Natural killer cell (primary cell): ENCODE measurements around the gene PTPRN2. TPM values are rescaled to one million over a fixed set of nuclear protein-coding genes. Genes with fewer than 3 reads are reported as not detected.

Experiments
- ATAC-seq, 3 donors: fragments of 150-1000 bp in 2 of 3; fragments of 200-7000 bp in 1 of 3; cut with Tn5 transposase; 1 replicate in 1 of 3; 2 replicates in 2 of 3; pipeline ENCODE4 v1.10.0; 2021; ENCODE audit warnings: mild to moderate bottlenecking in 2 of 3, moderate library complexity in 2 of 3
- DNase-seq, 2 donors: peaks; one replicate each; pipeline versions ENCODE4 v3.0.0 to v3.0.0-alpha.2; 2013 to 2021; ENCODE audit warnings: mixed read lengths in 1 of 2
- H3K27ac ChIP-seq: one replicate; pipeline ENCODE4 v1.5.1; 2013; ENCODE audit warnings: mild to moderate bottlenecking, low read length
- H3K27me3 ChIP-seq: one replicate; pipeline ENCODE4 v1.6.1; 2013; ENCODE audit warnings: low read length; ENCODE audit not compliant: control insufficient read depth, insufficient read depth
- H3K36me3 ChIP-seq: one replicate; pipeline ENCODE4 v1.6.1; 2013; ENCODE audit warnings: low read length; ENCODE audit not compliant: control insufficient read depth, insufficient read depth
- H3K4me1 ChIP-seq: one replicate; pipeline ENCODE4 v1.6.1; 2013; ENCODE audit warnings: low read length; ENCODE audit not compliant: control insufficient read depth, insufficient read depth
- H3K4me3 ChIP-seq: one replicate; pipeline ENCODE4 v1.5.1; 2013; ENCODE audit warnings: low read length
- H3K9me3 ChIP-seq: one replicate; pipeline ENCODE4 v1.6.1; 2013; ENCODE audit warnings: low read length; ENCODE audit not compliant: control insufficient read depth, insufficient read depth
- H3K27ac Mint-ChIP-seq, 2 donors: one replicate each; pipeline ENCODE4 v1.8.0; 2022; ENCODE audit warnings: mild to moderate bottlenecking in 2 of 2, mixed read lengths in 2 of 2, moderate library complexity in 1 of 2
- H3K27me3 Mint-ChIP-seq, 2 donors: one replicate each; pipeline ENCODE4 v1.8.0; 2022; ENCODE audit warnings: low read depth in 2 of 2, mixed read lengths in 2 of 2
- H3K36me3 Mint-ChIP-seq: one replicate; pipeline ENCODE4 v1.8.0; 2022; ENCODE audit warnings: mixed read lengths
- H3K4me1 Mint-ChIP-seq, 2 donors: one replicate each; pipeline ENCODE4 v1.8.0; 2022; ENCODE audit warnings: mixed read lengths in 2 of 2
- H3K4me3 Mint-ChIP-seq: one replicate; pipeline ENCODE4 v1.8.0; 2022; ENCODE audit warnings: mild to moderate bottlenecking, moderate library complexity, mixed read lengths
- H3K9me3 Mint-ChIP-seq, 2 donors: one replicate each; pipeline ENCODE4 v1.8.0; 2022; ENCODE audit warnings: mixed read lengths in 2 of 2
- CTCF ChIP-seq: fragments of 200-600 bp; IDR thresholded peaks from one replicate; pipeline ENCODE4 v1.8.0; 2022; ENCODE audit warnings: antibody characterized with exemption
- WGBS: methylation state at CpG from one replicate; pipeline ENCODE4 v1.1.7; 2013; ENCODE audit warnings: missing lambda C conversion rate; ENCODE audit not compliant: insufficient coverage; 5-methylcytosine and 5-hydroxymethylcytosine counted together
- intact Hi-C: fragments of 100-400 bp; cut with micrococcal nuclease; formaldehyde crosslinking; loops from one replicate; pipeline ENCODE4 v1.14.2; 2022
- total RNA-seq, 4 donors: library from RNA; stranded (reverse); fragments of 120-200 nt in 1 of 4; gene quantifications; one replicate each; pipeline versions ENCODE4 v1.2.3 to v1.2.4, GENCODE V29; 2013 to 2022

Gene PTPRN2
- total RNA-seq, 3 donors from 2014 or later (not counting 1 experiment from before 2014, with no cell fraction given) = 1.3 to 2.5 (median 1.9) TPM

- H3K9me3 ChIP-seq = no peaks in the 10 kb centered on the region
- H3K4me1 ChIP-seq = no peaks in the 10 kb centered on the region
- DNase-seq (no peak), ATAC-seq (no peak)
- H3K4me1 Mint-ChIP-seq = no peaks in the 10 kb centered on the region
- H3K27me3 Mint-ChIP-seq = peaks cover 0 to 2% of the 10 kb centered on the region in 2 donors
- no peak for TF ChIP-seq CTCF
- no peak overlapping the region for H3K27ac Mint-ChIP-seq
- no peak overlapping the region for H3K4me3 Mint-ChIP-seq
- intact Hi-C loops = no loop called here
- 92% methylated on average over 9 of the region's 9 CpGs for WGBS
- no peaks in the 10 kb centered on the region for H3K36me3 ChIP-seq
- no peak overlapping the region for H3K4me3 ChIP-seq
- H3K36me3 Mint-ChIP-seq = no peaks in the 10 kb centered on the region
- peaks cover 0 to 2% of the 10 kb centered on the region in 2 donors for H3K9me3 Mint-ChIP-seq
- no peak overlapping the region for H3K27ac ChIP-seq
- H3K27me3 ChIP-seq = no peaks in the 10 kb centered on the region
These were observed 641.1 kb downstream of the PTPRN2 start for GRCh38 chr7:157946398-157947060.

GRCh38 chr7:157945401-157945800, 642.2 kb downstream of the PTPRN2 start:
- Mint-ChIP-seq H3K4me1 (no peaks in the 10 kb centered on the region), H3K27ac (no peak overlapping the region), H3K27me3 (peaks cover 0 to 2% of the 10 kb centered on the region in 2 donors), H3K36me3 (no peaks in the 10 kb centered on the region), H3K4me3 (no peak overlapping the region), H3K9me3 (peaks cover 0 to 5% of the 10 kb centered on the region in 2 donors)
- no peaks in the 10 kb centered on the region for H3K4me1 ChIP-seq
- H3K27me3 ChIP-seq = no peaks in the 10 kb centered on the region
- ATAC-seq (no peak), DNase-seq (no peak)
- 94% methylated on average over 19 of the region's 19 CpGs for WGBS
- H3K4me3 ChIP-seq = no peak overlapping the region
- no peaks in the 10 kb centered on the region for H3K9me3 ChIP-seq
- no peak for TF ChIP-seq CTCF
- H3K27ac ChIP-seq = no peak overlapping the region
- intact Hi-C loops = no loop called here
- no peaks in the 10 kb centered on the region for H3K36me3 ChIP-seq

GRCh38 chr7:157944734-157945291, 642.8 kb downstream of the PTPRN2 start:
- Mint-ChIP-seq H3K27me3 (peaks cover 0 to 2% of the 10 kb centered on the region in 2 donors), H3K9me3 (peaks cover under 1 to 5% of the 10 kb centered on the region in 2 donors), H3K27ac (no peak overlapping the region), H3K4me1 (no peaks in the 10 kb centered on the region), H3K36me3 (no peaks in the 10 kb centered on the region), H3K4me3 (no peak overlapping the region)
- no peaks in the 10 kb centered on the region for H3K27me3 ChIP-seq
- WGBS = 96% methylated on average over 10 of the region's 10 CpGs
- H3K36me3 ChIP-seq = no peaks in the 10 kb centered on the region
- H3K4me1 ChIP-seq = no peaks in the 10 kb centered on the region
- TF ChIP-seq CTCF = no peak
- ATAC-seq (no peak), DNase-seq (no peak)
- no peak overlapping the region for H3K4me3 ChIP-seq
- no peak overlapping the region for H3K27ac ChIP-seq
- H3K9me3 ChIP-seq = no peaks in the 10 kb centered on the region
- intact Hi-C loops = no loop called here
